ENCODE results near the gene DNAH11. TPM values are rescaled to one million over a fixed set of nuclear protein-coding genes. Genes with fewer than 3 reads are reported as not detected.
"Not testable (repeated sequence)": the region's sequence is repeated elsewhere in the genome, so short reads cannot be mapped to it uniquely, and the experiment has no call there.

Gene DNAH11
- total RNA-seq, 1 experiment from 2014 or later: 0.91 TPM

DNA sequence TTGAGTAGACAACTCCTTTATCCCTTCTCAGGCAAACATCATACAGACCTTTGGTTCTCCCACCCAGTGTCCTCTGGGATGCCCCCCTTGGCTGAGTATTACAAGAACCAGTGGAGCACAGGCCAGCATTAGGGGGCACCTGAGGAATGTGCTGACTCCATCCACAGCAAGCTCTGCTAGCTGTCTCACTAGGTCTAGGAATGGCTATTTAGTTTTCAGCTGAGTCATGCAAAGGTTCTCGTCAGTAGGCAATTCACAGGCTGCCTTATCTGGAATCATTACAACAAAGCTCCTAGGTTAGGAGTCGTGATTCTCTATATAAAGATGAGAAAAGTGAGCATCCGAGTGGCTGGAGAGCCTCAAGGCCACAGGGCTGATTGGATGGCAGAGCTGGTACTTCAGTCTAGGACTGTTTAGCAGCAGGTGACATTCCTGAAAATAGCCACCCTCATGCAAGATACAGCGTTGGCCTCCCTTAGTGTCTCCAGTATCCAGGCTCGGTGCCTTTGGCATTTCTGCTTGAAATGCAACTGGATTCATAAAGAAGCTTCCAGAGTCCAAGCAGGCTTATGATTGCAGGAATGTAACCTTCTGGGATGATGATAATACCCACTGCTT, 327.1 kb downstream of the DNAH11 start:
- POLR2A ChIA-PET: interaction anchor here (0.6 kb wide), 1 partner anchor 8 kb away, joined by 3 read pairs; no protein-coding TSS in a partner anchor
- no TSS peak for BruUV-seq (replicated peaks)
- Mint-ChIP-seq H3K4me3 (ENCODE audit: unreplicated experiment) (no peak overlapping the region), H3K27ac (ENCODE audit: low read depth, unreplicated experiment) (no peak overlapping the region), H3K36me3 (ENCODE audit: insufficient read depth, unreplicated experiment) (no peaks in the 10 kb centered on the region), H3K4me1 (ENCODE audit: insufficient read depth, unreplicated experiment) (no peaks in the 10 kb centered on the region), H3K27me3 (ENCODE audit: insufficient read depth, unreplicated experiment) (no peaks in the 10 kb centered on the region), H3K9me3 (ENCODE audit: unreplicated experiment) (no peaks in the 10 kb centered on the region)
- TF ChIP-seq, protein P1, sequence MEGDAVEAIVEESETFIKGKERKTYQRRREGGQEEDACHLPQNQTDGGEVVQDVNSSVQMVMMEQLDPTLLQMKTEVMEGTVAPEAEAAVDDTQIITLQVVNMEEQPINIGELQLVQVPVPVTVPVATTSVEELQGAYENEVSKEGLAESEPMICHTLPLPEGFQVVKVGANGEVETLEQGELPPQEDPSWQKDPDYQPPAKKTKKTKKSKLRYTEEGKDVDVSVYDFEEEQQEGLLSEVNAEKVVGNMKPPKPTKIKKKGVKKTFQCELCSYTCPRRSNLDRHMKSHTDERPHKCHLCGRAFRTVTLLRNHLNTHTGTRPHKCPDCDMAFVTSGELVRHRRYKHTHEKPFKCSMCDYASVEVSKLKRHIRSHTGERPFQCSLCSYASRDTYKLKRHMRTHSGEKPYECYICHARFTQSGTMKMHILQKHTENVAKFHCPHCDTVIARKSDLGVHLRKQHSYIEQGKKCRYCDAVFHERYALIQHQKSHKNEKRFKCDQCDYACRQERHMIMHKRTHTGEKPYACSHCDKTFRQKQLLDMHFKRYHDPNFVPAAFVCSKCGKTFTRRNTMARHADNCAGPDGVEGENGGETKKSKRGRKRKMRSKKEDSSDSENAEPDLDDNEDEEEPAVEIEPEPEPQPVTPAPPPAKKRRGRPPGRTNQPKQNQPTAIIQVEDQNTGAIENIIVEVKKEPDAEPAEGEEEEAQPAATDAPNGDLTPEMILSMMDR (IDR thresholded peaks at IDR 0.05; ENCODE audit: unreplicated experiment): no peak
- CTCF ChIA-PET: interaction anchor here (0.7 to 0.8 kb wide), 2 partner anchors 124 to 620 kb away, joined by 3 to 4 read pairs; no protein-coding TSS in a partner anchor
- intact Hi-C loops (cut with micrococcal nuclease): no loop called here
- no peak for DNase-seq (ENCODE audit: unreplicated experiment)

- CTCF ChIA-PET: interaction anchor here (0.6 to 1.3 kb wide), 2 partner anchors 18 to 192 kb away, joined by 3 to 4 read pairs; no protein-coding TSS in a partner anchor
- no peak overlapping the region for H3K4me3 Mint-ChIP-seq (ENCODE audit: unreplicated experiment)
- no peaks in the 10 kb centered on the region for H3K9me3 Mint-ChIP-seq (ENCODE audit: unreplicated experiment)
- H3K27ac Mint-ChIP-seq (ENCODE audit: low read depth, unreplicated experiment): no peak overlapping the region
- H3K36me3 Mint-ChIP-seq (ENCODE audit: insufficient read depth, unreplicated experiment): no peaks in the 10 kb centered on the region
- POLR2A ChIA-PET: no interaction called here
- no peaks in the 10 kb centered on the region for H3K27me3 Mint-ChIP-seq (ENCODE audit: insufficient read depth, unreplicated experiment)
- DNase-seq (ENCODE audit: unreplicated experiment): no peak
- intact Hi-C loops (cut with micrococcal nuclease): loop anchor here (2.0 to 5.0 kb wide), 2 partner anchors 58 to 806 kb away; no protein-coding TSS in a partner anchor
- no TSS peak for BruUV-seq (replicated peaks)
- TF ChIP-seq, protein P1 (IDR thresholded peaks at IDR 0.05; ENCODE audit: unreplicated experiment): no peak
- H3K4me1 Mint-ChIP-seq (ENCODE audit: insufficient read depth, unreplicated experiment): no peaks in the 10 kb centered on the region
These were observed 340.2 kb downstream of the DNAH11 start for GRCh38 chr7:21883069-21883468.

GRCh38 chr7:21883501-21883900, 340.7 kb downstream of the DNAH11 start:
- H3K4me1 Mint-ChIP-seq (ENCODE audit: insufficient read depth, unreplicated experiment); H3K27me3 Mint-ChIP-seq (ENCODE audit: insufficient read depth, unreplicated experiment); H3K9me3 Mint-ChIP-seq (ENCODE audit: unreplicated experiment); H3K27ac Mint-ChIP-seq (ENCODE audit: low read depth, unreplicated experiment); H3K4me3 Mint-ChIP-seq (ENCODE audit: unreplicated experiment); POLR2A ChIA-PET; BruUV-seq (replicated peaks); H3K36me3 Mint-ChIP-seq (ENCODE audit: insufficient read depth, unreplicated experiment); DNase-seq (ENCODE audit: unreplicated experiment): not testable (repeated sequence)
- intact Hi-C loops (cut with micrococcal nuclease): loop anchor here (2.0 to 5.0 kb wide), 2 partner anchors 59 to 806 kb away; no protein-coding TSS in a partner anchor
- CTCF ChIA-PET: interaction anchor here (0.6 to 1.3 kb wide), 3 partner anchors 17 to 850 kb away, joined by 3 to 4 read pairs (median 3); no protein-coding TSS in a partner anchor

DNA sequence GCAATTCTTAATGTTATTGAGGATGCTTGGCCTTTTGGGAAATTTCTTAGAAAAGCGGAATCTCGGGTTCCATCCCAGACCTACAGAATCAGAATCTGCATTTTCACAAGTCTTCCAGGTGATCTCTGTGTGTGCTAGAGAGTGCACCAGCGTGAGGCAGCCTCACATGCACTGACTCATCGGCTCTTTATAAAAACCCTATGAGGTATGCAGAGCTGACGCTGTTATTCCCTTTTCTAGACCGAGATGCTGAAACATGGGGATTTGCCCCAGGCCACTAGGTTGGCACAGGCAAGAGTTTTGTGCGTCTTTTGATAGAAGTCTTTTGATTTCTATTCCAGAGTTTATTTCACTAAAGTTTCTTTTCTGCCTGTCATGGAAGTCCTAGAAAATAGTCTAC, 341.7 kb downstream of the DNAH11 start:
- Mint-ChIP-seq H3K27me3 (ENCODE audit: insufficient read depth, unreplicated experiment) (no peaks in the 10 kb centered on the region), H3K4me3 (ENCODE audit: unreplicated experiment) (no peak overlapping the region), H3K9me3 (ENCODE audit: unreplicated experiment) (no peaks in the 10 kb centered on the region), H3K36me3 (ENCODE audit: insufficient read depth, unreplicated experiment) (no peaks in the 10 kb centered on the region), H3K27ac (ENCODE audit: low read depth, unreplicated experiment) (no peak overlapping the region), H3K4me1 (ENCODE audit: insufficient read depth, unreplicated experiment) (no peaks in the 10 kb centered on the region)
- DNase-seq (ENCODE audit: unreplicated experiment): peak; percentile 53
- ChIA-PET POLR2A (interaction anchor here (1.2 kb wide), 1 partner anchor 61 kb away, joined by 4 read pairs; no protein-coding TSS in a partner anchor), CTCF (interaction anchor here (0.6 kb wide), 1 partner anchor 231 kb away, joined by 4 read pairs; no protein-coding TSS in a partner anchor)
- no TSS peak for BruUV-seq (replicated peaks)
- intact Hi-C loops (cut with micrococcal nuclease): loop anchor here (5.0 kb wide), 1 partner anchor 807 kb away; no protein-coding TSS in a partner anchor
- TF ChIP-seq, protein P1 (IDR thresholded peaks at IDR 0.05; ENCODE audit: unreplicated experiment): no peak

Measured in MCF 10A (cell line).